ENCODE results near the gene IFITM5. TPM values are rescaled to one million over a fixed set of nuclear protein-coding genes. Genes with fewer than 3 reads are reported as not detected.

The IFITM5 gene
- total RNA-seq, 1 experiment from 2014 or later = not detected

DNA sequence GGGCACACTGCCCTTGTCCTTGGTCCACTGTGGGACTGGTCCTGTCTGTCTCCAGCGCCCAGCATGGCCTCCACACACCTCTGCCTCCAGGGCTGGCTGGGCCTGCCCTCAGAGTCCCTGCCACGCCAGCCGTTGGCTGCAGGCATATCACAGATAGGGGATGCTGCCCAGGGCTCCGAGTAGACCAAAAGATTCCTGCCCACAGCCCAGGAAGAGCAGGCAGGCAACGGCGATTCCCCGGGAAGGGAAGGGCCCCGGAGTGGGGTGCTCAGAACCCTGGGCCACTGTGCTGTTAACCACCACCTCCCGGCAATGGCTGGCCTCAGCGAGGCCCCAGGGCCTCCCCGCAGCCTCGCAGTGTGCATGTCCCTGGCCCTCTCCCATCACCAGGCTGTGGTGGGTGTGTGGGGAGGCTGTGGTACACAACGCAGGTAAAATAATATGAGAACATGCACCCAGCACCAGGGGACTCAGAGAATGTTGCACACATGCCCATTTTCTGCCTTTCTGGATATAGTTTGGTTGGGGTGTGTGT is 2.2 kb downstream of the IFITM5 start:
- H3K18ac ChIP-seq (ENCODE audit: insufficient read length, low read depth, low read length) = no peak overlapping the region
- peaks cover 4% of the 10 kb centered on the region; the same call in 1 of the 2 replicates for H3K4me1 ChIP-seq (ENCODE audit: insufficient read depth, low read length)
- H2AFZ ChIP-seq (ENCODE audit: low read length) = no peak overlapping the region
- no peaks in the 10 kb centered on the region for H3K9me3 Mint-ChIP-seq
- H3K27ac Mint-ChIP-seq = peak overlapping the region; percentile 64 to 76 (median 72); a peak in 3 of 7 replicates
- H2BK5ac ChIP-seq (ENCODE audit: insufficient read length, low read length) = no peak overlapping the region
- no peak overlapping the region for H3K23ac ChIP-seq (ENCODE audit: insufficient read length, low read depth, low read length)
- H3K23me2 ChIP-seq (ENCODE audit: insufficient read length, low read depth, low read length, poor library complexity, severe bottlenecking) = no peaks in the 10 kb centered on the region
- no peak overlapping the region for H4K91ac ChIP-seq (ENCODE audit: insufficient read length, low read depth, low read length)
- no peak overlapping the region for H4K8ac ChIP-seq (replicated peaks; ENCODE audit: insufficient read length, low read depth, low read length)
- no peak overlapping the region for H3K56ac ChIP-seq (ENCODE audit: insufficient read length, low read depth, low read length)
- no peak overlapping the region for H2BK20ac ChIP-seq (ENCODE audit: low read depth, low read length, poor library complexity, severe bottlenecking)
- H3K4me1 Mint-ChIP-seq = peaks cover 20 to 31% of the 10 kb centered on the region in 2 experiments
- TF ChIP-seq, protein P1, sequence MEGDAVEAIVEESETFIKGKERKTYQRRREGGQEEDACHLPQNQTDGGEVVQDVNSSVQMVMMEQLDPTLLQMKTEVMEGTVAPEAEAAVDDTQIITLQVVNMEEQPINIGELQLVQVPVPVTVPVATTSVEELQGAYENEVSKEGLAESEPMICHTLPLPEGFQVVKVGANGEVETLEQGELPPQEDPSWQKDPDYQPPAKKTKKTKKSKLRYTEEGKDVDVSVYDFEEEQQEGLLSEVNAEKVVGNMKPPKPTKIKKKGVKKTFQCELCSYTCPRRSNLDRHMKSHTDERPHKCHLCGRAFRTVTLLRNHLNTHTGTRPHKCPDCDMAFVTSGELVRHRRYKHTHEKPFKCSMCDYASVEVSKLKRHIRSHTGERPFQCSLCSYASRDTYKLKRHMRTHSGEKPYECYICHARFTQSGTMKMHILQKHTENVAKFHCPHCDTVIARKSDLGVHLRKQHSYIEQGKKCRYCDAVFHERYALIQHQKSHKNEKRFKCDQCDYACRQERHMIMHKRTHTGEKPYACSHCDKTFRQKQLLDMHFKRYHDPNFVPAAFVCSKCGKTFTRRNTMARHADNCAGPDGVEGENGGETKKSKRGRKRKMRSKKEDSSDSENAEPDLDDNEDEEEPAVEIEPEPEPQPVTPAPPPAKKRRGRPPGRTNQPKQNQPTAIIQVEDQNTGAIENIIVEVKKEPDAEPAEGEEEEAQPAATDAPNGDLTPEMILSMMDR (conservative IDR thresholded peaks at IDR 0.05) = no peak
- WGBS (ENCODE audit: extremely low coverage, insufficient read length, low lambda C conversion rate) = no CpG with 5 or more reads among the region's 13 CpGs
- H3K4ac ChIP-seq (ENCODE audit: low read depth, low read length) = no peak overlapping the region
- no peaks in the 10 kb centered on the region for H3K79me2 ChIP-seq (ENCODE audit: insufficient read depth, low read length)
- H2BK12ac ChIP-seq (ENCODE audit: insufficient read length, low read depth, low read length) = no peak overlapping the region
- H3K27ac ChIP-seq (ENCODE audit: insufficient read length, low read depth, low read length) = no peak overlapping the region
- no peak overlapping the region for H4K5ac ChIP-seq (ENCODE audit: insufficient read length, low read depth, low read length)
- DNase-seq = no peak
- no peak overlapping the region for H2AK5ac ChIP-seq (ENCODE audit: insufficient read length, low read length)
- H3K27me3 Mint-ChIP-seq (ENCODE audit: low read depth) = no peaks in the 10 kb centered on the region
- no peak overlapping the region for H3K4me2 ChIP-seq (ENCODE audit: insufficient read depth, insufficient read length, low read length)
- H4K20me1 ChIP-seq (ENCODE audit: control insufficient read depth, insufficient read depth, insufficient read length) = no peaks in the 10 kb centered on the region
- H3K4me3 Mint-ChIP-seq = no peak overlapping the region; a peak in 1 of 5 replicates
- no peak overlapping the region for H2BK15ac ChIP-seq (ENCODE audit: low read depth, low read length)
- H3K79me1 ChIP-seq (ENCODE audit: insufficient read depth, low read depth, low read length, poor library complexity, severe bottlenecking) = no peaks in the 10 kb centered on the region
- peak overlapping the region; percentile 2; the same call in 1 of the 2 replicates for H3K14ac ChIP-seq (ENCODE audit: insufficient read depth, low read length)
- no peaks in the 10 kb centered on the region for H3K9me3 ChIP-seq (ENCODE audit: control insufficient read depth, low read depth, low read length)
- peaks cover 10 to 29% (median 15%) of the 10 kb centered on the region in 3 experiments for H3K36me3 Mint-ChIP-seq (ENCODE audit: insufficient read depth in 1 of 3, low read depth in 3 of 3)
- H3T11ph ChIP-seq (ENCODE audit: low read length) = no peak overlapping the region
- no peaks in the 10 kb centered on the region for H3K27me3 ChIP-seq (ENCODE audit: insufficient read depth, low read length)
- no peak overlapping the region for H3K9ac ChIP-seq (ENCODE audit: extremely low read depth, insufficient read length, low read length)
- no peak overlapping the region for H2BK120ac ChIP-seq (ENCODE audit: low read depth, low read length, poor library complexity, severe bottlenecking)
